Activated naive CD4-positive, alpha-beta T cell treated with anti-CD3 and anti-CD28 coated beads, Interleukin-2, amount 10 ng/mL, durations not matched to agents 5 hours and 36 hours (primary cell): ENCODE measurements around the gene ZNRD2. TPM values are rescaled to one million over a fixed set of nuclear protein-coding genes. Genes with fewer than 3 reads are reported as not detected.

Experiments used
- total RNA-seq, 2 experiments: library from RNA; stranded (reverse); gene quantifications; one replicate each; pipeline ENCODE4 v1.2.3, GENCODE V29; 2021

ZNRD2 gene, protein sequence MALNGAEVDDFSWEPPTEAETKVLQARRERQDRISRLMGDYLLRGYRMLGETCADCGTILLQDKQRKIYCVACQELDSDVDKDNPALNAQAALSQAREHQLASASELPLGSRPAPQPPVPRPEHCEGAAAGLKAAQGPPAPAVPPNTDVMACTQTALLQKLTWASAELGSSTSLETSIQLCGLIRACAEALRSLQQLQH
- total RNA-seq, result 10 to 100 TPM; 28.0 to 29.7 TPM

GRCh38 chr11:65569973-65570918, at the start of gene ZNRD2:
TSS of gene ZNRD2 (plus strand) at chr11:65570477. CDS start at chr11:65570492, 15 bp downstream.

DNA sequence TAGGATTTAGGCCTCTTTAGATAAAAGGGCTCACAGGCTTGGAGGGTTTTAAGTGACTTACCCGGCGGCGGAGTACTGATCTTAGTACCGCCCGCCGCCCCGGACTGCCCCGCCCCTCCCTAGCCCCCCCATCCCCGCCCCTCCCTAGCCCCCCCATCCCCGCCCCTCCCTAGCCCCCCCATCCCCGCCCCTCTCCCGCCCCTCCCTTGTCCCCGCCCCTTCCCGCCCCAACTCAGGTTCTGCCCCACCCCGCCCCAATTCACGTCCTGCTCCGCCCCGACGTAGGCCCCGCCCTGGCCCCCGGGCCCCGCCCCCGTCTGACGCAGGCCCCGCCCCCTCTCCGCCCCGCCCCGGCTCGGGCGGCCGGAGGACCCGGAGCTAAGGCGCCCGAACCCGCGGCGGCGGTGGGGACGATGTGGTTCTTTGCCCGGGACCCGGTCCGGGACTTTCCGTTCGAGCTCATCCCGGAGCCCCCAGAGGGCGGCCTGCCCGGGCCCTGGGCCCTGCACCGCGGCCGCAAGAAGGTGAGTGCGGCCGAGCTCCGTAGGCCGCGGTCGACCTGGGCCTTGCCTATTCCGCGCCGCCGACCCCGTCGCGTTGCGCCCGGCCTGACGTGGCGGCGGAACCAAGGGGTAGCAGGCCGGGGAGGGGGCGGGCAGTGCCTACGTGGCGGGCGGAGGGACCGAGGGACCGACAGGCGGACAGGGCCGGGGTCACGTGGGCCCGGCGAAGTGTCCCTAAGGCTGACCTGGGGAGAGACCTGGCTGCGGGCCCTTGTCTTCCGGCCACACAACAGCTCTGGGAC, 45.3 kb upstream of the ZNRD2 start, which contains the start of gene SCYL1:
SCYL1 (plus strand) TSS at position 343 of the 805 bp plus-strand sequence; CDS start at position 414, 71 bp downstream.

GRCh38 chr11:65558002-65558929, 12.0 kb upstream of the ZNRD2 start, which contains the start of gene LTBP3:
TSS of gene LTBP3 (minus strand) at chr11:65558359. CDS start at chr11:65557959, 400 bp downstream.

GRCh38 chr11:65572356-65573051, 2.2 kb downstream of the ZNRD2 start, which contains the start of gene FAM89B:
TSS of gene FAM89B (plus strand) at chr11:65572538. CDS start at chr11:65572670, 132 bp downstream.

GRCh38 chr11:65575568-65576231, 5.4 kb downstream of the ZNRD2 start, which contains the start of gene EHBP1L1:
TSS of gene EHBP1L1 (plus strand) at chr11:65576053. CDS start at chr11:65576303, 250 bp downstream.

GRCh38 chr11:65595543-65596281, 25.4 kb downstream of the ZNRD2 start, which contains the start of gene KCNK7:
TSS of gene KCNK7 (minus strand) at chr11:65595800. CDS start at chr11:65595772, 28 bp downstream.

DNA sequence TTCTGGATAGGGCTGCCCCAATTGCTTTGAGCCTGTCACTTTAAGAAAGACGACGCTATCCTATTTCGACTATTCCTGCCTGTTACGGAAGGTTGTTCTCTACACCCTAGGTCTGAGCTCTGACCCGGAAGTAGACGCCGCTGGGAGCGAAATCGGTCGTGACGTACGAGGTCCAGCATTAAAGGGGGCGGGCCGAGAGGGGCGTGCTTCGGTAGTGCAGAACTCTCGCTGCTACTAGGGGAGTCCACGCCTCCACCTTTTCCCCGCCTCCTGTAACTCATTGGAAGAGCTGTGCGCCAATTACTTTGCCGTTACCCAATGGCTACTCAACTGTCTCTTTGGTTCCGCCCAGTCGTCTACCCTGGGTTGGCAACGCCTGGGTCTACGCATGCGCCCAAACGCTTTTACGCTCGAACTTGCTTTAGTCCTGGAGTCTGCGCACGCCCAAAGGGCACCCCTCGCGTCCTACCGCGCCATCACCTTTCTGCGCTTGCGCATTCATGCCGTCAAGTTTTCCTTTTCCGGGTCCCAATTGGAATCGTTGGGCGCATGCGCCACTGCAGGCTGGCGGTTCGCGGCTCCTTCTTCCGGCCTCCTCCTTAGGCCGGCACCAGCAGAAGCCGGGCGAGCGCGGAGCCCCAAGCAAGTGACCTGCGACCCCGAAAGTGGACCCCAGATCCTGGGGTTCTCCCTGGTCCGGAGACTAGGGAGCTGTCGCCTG, 45.1 kb downstream of the ZNRD2 start, which contains the start of gene PCNX3:
PCNX3 (plus strand) TSS at position 548 of the 721 bp plus-strand sequence. CDS start 536 bp downstream, outside the sequence.

Other genes with a start within 250 kb of the ZNRD2 start
- 10 to 100 TPM; 61.1 to 61.9 TPM for gene DPF2, start 236.6 kb upstream of the ZNRD2 start, total RNA-seq
- under 1 TPM; 0.75 to 0.81 TPM for gene TIGD3, start 215.7 kb upstream of the ZNRD2 start, total RNA-seq
- gene SLC25A45, start 187.8 kb upstream of the ZNRD2 start, total RNA-seq, result 10 to 100 TPM; 35.5 to 41.0 TPM
- 10 to 100 TPM; 45.8 to 49.6 TPM for gene FRMD8, start 183.8 kb upstream of the ZNRD2 start, total RNA-seq
- 100 to 1,000 TPM; 658 to 899 TPM for gene NEAT1, start 147.7 kb upstream of the ZNRD2 start, total RNA-seq
- gene MALAT1, start 71.4 kb upstream of the ZNRD2 start, total RNA-seq, result 1,000 to 10,000 TPM; 6,276 to 7,533 TPM
- gene SCYL1, start 45.4 kb upstream of the ZNRD2 start, total RNA-seq, result 10 to 100 TPM; 56.9 to 59.3 TPM
- 10 to 100 TPM; 84.0 to 91.3 TPM for gene LTBP3, start 12.1 kb upstream of the ZNRD2 start, total RNA-seq
- 10 to 100 TPM; 33.8 to 38.7 TPM for gene FAM89B, start 2.1 kb downstream of the ZNRD2 start, total RNA-seq
- 10 to 100 TPM; 81.9 to 82.0 TPM for gene EHBP1L1, start 5.6 kb downstream of the ZNRD2 start, total RNA-seq
- gene KCNK7, start 25.3 kb downstream of the ZNRD2 start, total RNA-seq, result 1 to 10 TPM; 1.0 to 1.1 TPM
- gene MAP3K11, start 43.7 kb downstream of the ZNRD2 start, total RNA-seq, result 10 to 100 TPM; 57.3 to 58.1 TPM
- gene PCNX3, start 45.3 kb downstream of the ZNRD2 start, total RNA-seq, result 10 to 100 TPM; 41.9 to 42.4 TPM
- gene SIPA1, start 67.6 kb downstream of the ZNRD2 start, total RNA-seq, result 100 to 1,000 TPM; 243 to 252 TPM
- gene RELA, start 92.4 kb downstream of the ZNRD2 start, total RNA-seq, result 10 to 100 TPM; 82.7 to 90.8 TPM
- 10 to 100 TPM; 68.4 to 71.1 TPM for gene KAT5, start 141.8 kb downstream of the ZNRD2 start, total RNA-seq
- gene RNASEH2C, start 150.3 kb downstream of the ZNRD2 start, total RNA-seq, result 10 to 100 TPM; 75.3 to 79.9 TPM
- 10 to 100 TPM; 27.3 to 28.2 TPM for gene AP5B1, start 210.5 kb downstream of the ZNRD2 start, total RNA-seq
- under 1 TPM; 0.48 to 0.55 TPM for gene OVOL1, start 216.6 kb downstream of the ZNRD2 start, total RNA-seq